Liver (tissue), 9 donors: Measurements from ENCODE around the gene GADL1. TPM values are rescaled to one million over a fixed set of nuclear protein-coding genes. Genes with fewer than 3 reads are reported as not detected.

Experiments
- DNase-seq: peaks from one replicate; pipeline ENCODE4 v3.0.0-alpha.2; 2017; ENCODE audit warnings: low spot score
- H3K27ac ChIP-seq, 2 donors: one replicate each; pipeline ENCODE4 v1.7.0; 2013; ENCODE audit warnings: inconsistent platforms in 2 of 2, low read length in 2 of 2, control low read depth in 1 of 2, low read depth in 1 of 2, mild to moderate bottlenecking in 1 of 2
- H3K27me3 ChIP-seq, 4 donors: one replicate each; pipeline versions ENCODE4 v1.6.1 to v1.7.0; 2013; ENCODE audit warnings: low read length in 3 of 4, inconsistent platforms in 1 of 4, mild to moderate bottlenecking in 1 of 4, moderate library complexity in 1 of 4; ENCODE audit not compliant: control insufficient read depth in 4 of 4, insufficient read depth in 4 of 4
- H3K36me3 ChIP-seq, 4 donors: one replicate each; pipeline versions ENCODE4 v1.6.1 to v1.7.0; 2013; ENCODE audit warnings: low read length in 3 of 4, mild to moderate bottlenecking in 3 of 4, low read depth in 1 of 4, moderate library complexity in 1 of 4; ENCODE audit not compliant: control insufficient read depth in 4 of 4, insufficient read depth in 3 of 4
- H3K4me1 ChIP-seq, 4 donors: one replicate each; pipeline versions ENCODE4 v1.6.1 to v1.7.0; 2013; ENCODE audit warnings: low read length in 3 of 4, mild to moderate bottlenecking in 3 of 4, moderate library complexity in 1 of 4; ENCODE audit not compliant: control insufficient read depth in 4 of 4, insufficient read depth in 4 of 4
- H3K4me3 ChIP-seq, 3 donors: one replicate each; pipeline versions ENCODE4 v1.6.1 to v1.7.0; 2013; ENCODE audit warnings: low read length in 3 of 3, control low read depth in 1 of 3, low read depth in 1 of 3, mild to moderate bottlenecking in 1 of 3
- H3K9ac ChIP-seq, 2 donors: one replicate each; pipeline ENCODE4 v1.7.0; 2013; ENCODE audit warnings: low read length in 2 of 2, mild to moderate bottlenecking in 2 of 2, moderate library complexity in 2 of 2, control low read depth in 1 of 2, low read depth in 1 of 2
- H3K9me3 ChIP-seq, 4 donors: one replicate each; pipeline versions ENCODE4 v1.6.1 to v1.7.0; 2013; ENCODE audit warnings: low read length in 3 of 4; ENCODE audit not compliant: control insufficient read depth in 4 of 4
- ATF3 ChIP-seq: IDR thresholded peaks from 2 replicates; pipeline ENCODE4 v1.6.1; 2016; ENCODE audit warnings: antibody characterized with exemption
- CTCF ChIP-seq: fragments of 150-350 bp; IDR thresholded peaks from 2 replicates; pipeline ENCODE4 v1.5.1; 2017; ENCODE audit warnings: improper control_type of control experiment, low read depth, low read length; ENCODE audit not compliant: missing input control
- EGR1 ChIP-seq, 2 donors: IDR thresholded peaks; 2 replicates each; pipeline ENCODE4 v1.6.1; 2016 to 2018; ENCODE audit warnings: antibody characterized with exemption in 2 of 2, low read depth in 2 of 2
- FOXA1 ChIP-seq: IDR thresholded peaks from 2 replicates; pipeline ENCODE4 v1.6.1; 2016; ENCODE audit warnings: antibody characterized with exemption
- FOXA2 ChIP-seq: IDR thresholded peaks from 2 replicates; pipeline ENCODE4 v1.6.1; 2016; ENCODE audit warnings: antibody characterized with exemption
- HNF4A ChIP-seq, 2 donors: conservative IDR thresholded peaks; 2 replicates each; pipeline ENCODE4 v1.6.1; 2016; ENCODE audit warnings: antibody characterized with exemption in 2 of 2, mild to moderate bottlenecking in 2 of 2
- MAX ChIP-seq: IDR thresholded peaks from 2 replicates; pipeline ENCODE4 v1.6.1; 2016; ENCODE audit warnings: antibody characterized with exemption
- NR2F2 ChIP-seq: IDR thresholded peaks from 2 replicates; pipeline ENCODE4 v1.6.1; 2016; ENCODE audit warnings: antibody characterized with exemption
- REST ChIP-seq: IDR thresholded peaks from 2 replicates; pipeline ENCODE4 v1.6.1; 2016; ENCODE audit warnings: antibody characterized with exemption, mild to moderate bottlenecking
- RXRA ChIP-seq, 2 donors: IDR thresholded peaks; 2 replicates each; pipeline ENCODE4 v1.6.1; 2017 to 2018; ENCODE audit warnings: antibody characterized with exemption in 2 of 2, mild to moderate bottlenecking in 1 of 2
- SP1 ChIP-seq: IDR thresholded peaks from 2 replicates; pipeline ENCODE4 v1.6.1; 2018; ENCODE audit warnings: antibody characterized with exemption, mild to moderate bottlenecking
- TAF1 ChIP-seq: conservative IDR thresholded peaks from 2 replicates; pipeline ENCODE4 v1.6.1; 2016; ENCODE audit warnings: antibody characterized with exemption, mild to moderate bottlenecking
- YY1 ChIP-seq: IDR thresholded peaks from 2 replicates; pipeline ENCODE4 v1.6.1; 2016; ENCODE audit warnings: antibody characterized with exemption, mild to moderate bottlenecking
- WGBS: extraction: QIAGEN DNeasy Blood & Tissue Kit; methylation state at CpG from one replicate; pipeline ENCODE4 v1.1.7; 2013; 5-methylcytosine and 5-hydroxymethylcytosine counted together
- polyA plus RNA-seq, 2 donors: library from polyadenylated mRNA; stranded (reverse) in 1 of 2; unstranded in 1 of 2; fragments of 200-250 nt in 1 of 2; fragments of >200 nt in 1 of 2; fragmentation: Nextera tagmentation in 1 of 2; extraction: Ambion mirVana in 1 of 2; gene quantifications; one replicate each; pipeline versions ENCODE4 v1.2.1 to v1.2.3, GENCODE V29; 2013 to 2015
- total RNA-seq, 2 donors: library from RNA; depleted of rRNA; stranded (reverse); fragments of >200 nt; gene quantifications; one replicate each; pipeline ENCODE4 v1.2.3, GENCODE V29; 2014
- donor health status: healthy.
- donor health status: healthy.
- donor health status: healthy.
- donor health status: healthy.
- donor health status: healthy.

The GADL1 gene
- total and polyA plus RNA-seq, 4 donors, result not detected

GRCh38 chr3:30764281-30764680 is 130.2 kb downstream of the GADL1 start:
- Histone ChIP-seq H3K27me3 (no peaks in the 10 kb centered on the region), H3K27ac (no peak overlapping the region), H3K4me1 (peaks cover 3 to 22% (median 17%) of the 10 kb centered on the region in 4 donors), H3K9me3 (no peaks in the 10 kb centered on the region), H3K4me3 (no peak overlapping the region), H3K9ac (no peak overlapping the region), H3K36me3 (no peaks in the 10 kb centered on the region)
- 74% methylated on average over 3 of the region's 3 CpGs for WGBS
- no peak for TF ChIP-seq SP1
- no peak for TF ChIP-seq MAX
- DNase-seq, result no peak

- TF ChIP-seq HNF4A (conservative IDR thresholded peaks at IDR 0.05) (peak; percentile 48 to 73), ATF3 (no peak), TAF1 (no peak)
- Histone ChIP-seq H3K36me3 (no peaks in the 10 kb centered on the region), H3K27me3 (no peaks in the 10 kb centered on the region), H3K4me1 (peaks cover 3 to 22% (median 17%) of the 10 kb centered on the region in 4 donors), H3K9ac (no peak overlapping the region), H3K4me3 (peak overlapping the region in 1 of 3 donors; percentile 16), H3K27ac (peak overlapping the region in 1 of 2 donors; percentile 19), H3K9me3 (no peaks in the 10 kb centered on the region)
- 81% methylated on average over 3 of the region's 3 CpGs for WGBS
- no peak for DNase-seq
These were observed 133.1 kb downstream of the GADL1 start for GRCh38 chr3:30761374-30761773.

- H3K9ac ChIP-seq, result no peak overlapping the region
- WGBS, result 62% methylated on average over 2 of the region's 2 CpGs
- H3K4me3 ChIP-seq, result peak overlapping the region in 1 of 3 donors; percentile 16
- H3K27ac ChIP-seq, result peak overlapping the region in 1 of 2 donors; percentile 19
- TF ChIP-seq YY1 (no peak), CTCF (no peak), RXRA (IDR thresholded peaks at IDR 0.05) (peak in 1 of 2 donors; percentile 4)
- DNase-seq, result no peak
- no peaks in the 10 kb centered on the region for H3K27me3 ChIP-seq
- H3K4me1 ChIP-seq, result peaks cover 3 to 22% (median 17%) of the 10 kb centered on the region in 4 donors
- no peaks in the 10 kb centered on the region for H3K9me3 ChIP-seq
- no peaks in the 10 kb centered on the region for H3K36me3 ChIP-seq
These were observed 133.7 kb downstream of the GADL1 start for GRCh38 chr3:30760737-30761136.

- H3K36me3 ChIP-seq, result no peaks in the 10 kb centered on the region
- H3K4me1 ChIP-seq, result peaks cover 3 to 22% (median 17%) of the 10 kb centered on the region in 4 donors
- H3K4me3 ChIP-seq, result no peak overlapping the region
- no peak overlapping the region for H3K9ac ChIP-seq
- no peaks in the 10 kb centered on the region for H3K27me3 ChIP-seq
- H3K27ac ChIP-seq, result no peak overlapping the region
- no peak for DNase-seq
- no peaks in the 10 kb centered on the region for H3K9me3 ChIP-seq
- 74% methylated on average over 3 of the region's 3 CpGs for WGBS
- TF ChIP-seq TAF1 (no peak), RXRA (IDR thresholded peaks at IDR 0.05) (no peak), FOXA2 (no peak), CTCF (no peak), NR2F2 (no peak), SP1 (no peak), REST (no peak), ATF3 (no peak), MAX (no peak), FOXA1 (no peak), EGR1 (IDR thresholded peaks at IDR 0.05; ENCODE audit: low read depth in 2 of 2) (no peak)
These were observed 134.3 kb downstream of the GADL1 start for GRCh38 chr3:30760040-30760695.
